Common myeloid progenitor, CD34-positive (primary cell): ENCODE results near the gene MYO16.
"Not testable (repeated sequence)": the region's sequence is repeated elsewhere in the genome, so short reads cannot be mapped to it uniquely, and the experiment has no call there.

Experiments used
- CTCF ChIA-PET: fragments of 350-600 bp; sonication (Branson Sonifier 250); formaldehyde crosslinking; loops from one replicate; lab custom pipeline; 2021; ENCODE audit warnings: antibody characterized with exemption; lab: Charles Lee
- POLR2A ChIA-PET: fragments of 350-600 bp; sonication (Branson Sonifier 250); formaldehyde crosslinking; loops from one replicate; lab custom pipeline; 2021; ENCODE audit warnings: antibody characterized with exemption; lab: Charles Lee
- DNase-seq, 3 donors: peaks; one replicate each; pipeline versions ENCODE4 v3.0.0 to v3.0.0-alpha.2; 2013
- H3K27ac ChIP-seq, 2 experiments: 1 replicate in 1 of 2; 2 replicates in 1 of 2; pipeline ENCODE4 v1.7.0; 2013; ENCODE audit warnings: inconsistent platforms in 2 of 2, low read length in 2 of 2, mild to moderate bottlenecking in 2 of 2, low read depth in 1 of 2, moderate library complexity in 1 of 2; ENCODE audit not compliant: severe bottlenecking in 2 of 2, insufficient read depth in 1 of 2, poor library complexity in 1 of 2
- H3K27me3 ChIP-seq, 5 experiments: replicated peaks in 2 of 5; 1 replicate in 3 of 5; 2 replicates in 2 of 5; pipeline versions ENCODE4 v1.6.1 to v1.7.0; 2013; ENCODE audit warnings: low read length in 4 of 5, mild to moderate bottlenecking in 2 of 5, moderate library complexity in 2 of 5, inconsistent platforms in 1 of 5; ENCODE audit not compliant: insufficient read depth in 5 of 5, control insufficient read depth in 4 of 5
- H3K36me3 ChIP-seq, 4 experiments: 1 replicate in 2 of 4; 2 replicates in 2 of 4; pipeline versions ENCODE4 v1.6.1 to v1.7.0; 2013; ENCODE audit warnings: low read length in 3 of 4, control low read depth in 1 of 4, mild to moderate bottlenecking in 1 of 4; ENCODE audit not compliant: control insufficient read depth in 4 of 4, insufficient read depth in 4 of 4
- H3K4me1 ChIP-seq, 4 experiments: 1 replicate in 3 of 4; 2 replicates in 1 of 4; pipeline versions ENCODE4 v1.6.1 to v1.7.1; 2013; ENCODE audit warnings: low read length in 3 of 4, mild to moderate bottlenecking in 3 of 4, control low read depth in 1 of 4, inconsistent platforms in 1 of 4, moderate library complexity in 1 of 4; ENCODE audit not compliant: control insufficient read depth in 4 of 4, insufficient read depth in 4 of 4; ENCODE audit errors: control extremely low read depth in 1 of 4
- H3K4me3 ChIP-seq, 7 experiments: 1 replicate in 4 of 7; 2 replicates in 3 of 7; pipeline versions ENCODE4 v1.5.1 to v1.7.0; 2013; ENCODE audit warnings: mild to moderate bottlenecking in 7 of 7, low read length in 6 of 7, moderate library complexity in 6 of 7, inconsistent platforms in 2 of 7, low read depth in 2 of 7, control low read depth in 1 of 7; ENCODE audit not compliant: insufficient read depth in 4 of 7, control insufficient read depth in 1 of 7; ENCODE audit errors: extremely low read depth in 1 of 7
- H3K9me3 ChIP-seq, 5 experiments: 1 replicate in 4 of 5; 2 replicates in 1 of 5; pipeline versions ENCODE4 v1.6.1 to v1.7.1; 2013; ENCODE audit warnings: low read length in 4 of 5, mild to moderate bottlenecking in 2 of 5, inconsistent platforms in 1 of 5, low read depth in 1 of 5, moderate library complexity in 1 of 5; ENCODE audit not compliant: control insufficient read depth in 4 of 5, insufficient read depth in 2 of 5; ENCODE audit errors: control extremely low read depth in 1 of 5
- WGBS: methylation state at CpG from one replicate; pipeline ENCODE4 v1.1.5; 2013; ENCODE audit not compliant: insufficient coverage; 5-methylcytosine and 5-hydroxymethylcytosine counted together

Gene MYO16

DNA sequence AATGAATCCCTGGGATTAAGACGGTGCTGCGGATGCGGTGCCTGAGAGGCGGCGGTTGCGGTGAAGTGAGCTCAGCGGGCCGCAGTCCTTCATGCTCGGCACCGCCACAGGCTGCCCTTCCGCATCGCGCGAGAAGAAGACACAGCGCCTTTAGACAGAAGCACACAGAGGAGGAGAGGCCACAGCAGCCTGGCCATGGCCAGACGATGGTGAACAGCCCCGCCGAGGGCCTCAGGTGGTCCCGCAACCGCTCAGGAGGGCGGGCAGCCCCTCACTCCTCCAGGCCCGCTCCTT, 459.2 kb downstream of the MYO16 start:
- no peaks in the 10 kb centered on the region for H3K36me3 ChIP-seq
- no peak overlapping the region for H3K27ac ChIP-seq
- no peaks in the 10 kb centered on the region for H3K9me3 ChIP-seq
- DNase-seq, result no peak
- H3K4me1 ChIP-seq, result peaks cover 3 to 8% (median 6%) of the 10 kb centered on the region in 4 experiments
- WGBS, result 86% methylated on average over 17 of the region's 22 CpGs
- CTCF ChIA-PET, result no interaction called here
- POLR2A ChIA-PET, result no interaction called here
- no peaks in the 10 kb centered on the region for H3K27me3 ChIP-seq
- H3K4me3 ChIP-seq, result no peak overlapping the region

DNA sequence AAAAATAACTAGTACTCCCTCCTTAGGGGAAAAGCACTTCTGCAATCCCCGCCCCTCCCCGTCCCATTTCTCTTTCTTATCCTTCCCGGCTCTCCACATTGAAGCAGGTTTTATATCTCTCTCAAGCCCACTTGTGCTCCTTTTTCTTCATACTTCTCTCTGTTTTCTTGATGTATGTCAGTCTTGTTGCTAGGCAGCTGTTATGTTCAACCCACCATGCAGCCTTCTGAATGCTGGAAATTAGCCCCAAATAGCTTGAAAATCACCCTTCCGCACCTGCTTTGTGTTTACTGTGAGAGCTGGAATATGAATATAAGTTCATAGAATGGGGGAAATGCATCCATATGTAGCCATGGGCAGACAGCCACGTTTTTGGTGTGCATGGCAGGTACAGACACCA, 461.4 kb downstream of the MYO16 start:
- ChIA-PET POLR2A (no interaction called here), CTCF (no interaction called here)
- Histone ChIP-seq H3K4me3 (no peak overlapping the region), H3K27ac (no peak overlapping the region), H3K27me3 (no peaks in the 10 kb centered on the region), H3K36me3 (no peaks in the 10 kb centered on the region), H3K9me3 (no peaks in the 10 kb centered on the region), H3K4me1 (peaks cover 3 to 18% (median 12%) of the 10 kb centered on the region in 4 experiments)
- whole genome bisulfite sequencing, result 91% methylated on average over 4 of the region's 5 CpGs
- no peak for DNase-seq

DNA sequence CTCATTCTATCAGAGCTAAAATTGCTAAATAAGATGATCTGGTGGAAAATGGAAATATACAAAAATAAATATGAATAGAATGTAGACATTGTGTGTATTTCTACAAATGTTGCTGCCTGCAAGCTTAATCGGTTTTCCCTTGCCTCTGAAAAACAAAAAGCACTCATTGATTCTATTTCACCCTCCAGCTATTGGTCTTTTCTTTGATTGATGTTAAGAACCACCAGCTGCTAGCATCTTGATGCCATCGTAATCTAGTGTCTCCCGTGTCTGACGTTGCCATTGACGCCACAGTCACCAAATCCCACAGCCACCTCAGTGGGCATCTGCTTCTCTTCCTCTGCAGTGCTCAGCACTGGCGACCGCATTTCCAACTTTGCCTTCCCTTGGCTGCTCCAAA, 461.8 kb downstream of the MYO16 start:
- 94% methylated on average over 6 of the region's 7 CpGs for WGBS
- POLR2A ChIA-PET, result no interaction called here
- Histone ChIP-seq H3K4me3 (no peak overlapping the region), H3K27me3 (no peaks in the 10 kb centered on the region), H3K36me3 (no peaks in the 10 kb centered on the region), H3K4me1 (peaks cover 3 to 18% (median 12%) of the 10 kb centered on the region in 4 experiments), H3K27ac (no peak overlapping the region), H3K9me3 (no peaks in the 10 kb centered on the region)
- CTCF ChIA-PET, result no interaction called here
- DNase-seq, result no peak

DNA sequence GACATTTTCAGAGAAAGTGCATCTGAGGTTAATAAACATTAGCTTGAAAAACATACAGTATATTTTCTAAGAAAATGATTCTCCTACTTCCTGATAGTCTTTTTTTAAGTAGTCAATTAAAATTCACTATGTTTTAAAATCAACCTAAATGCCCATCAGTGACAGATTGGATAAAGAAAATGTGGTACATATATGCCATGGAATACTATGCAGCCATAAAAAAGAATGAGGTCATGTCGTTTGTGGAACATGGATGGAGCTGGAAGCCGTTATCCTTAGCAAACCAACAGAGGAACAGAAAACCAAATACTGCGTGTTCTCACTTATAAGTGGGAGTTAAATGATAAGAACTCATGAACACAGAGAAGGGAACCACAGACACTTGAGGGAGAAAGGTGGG, 462.8 kb downstream of the MYO16 start:
- H3K27me3 ChIP-seq, DNase-seq, H3K27ac ChIP-seq, CTCF ChIA-PET, H3K36me3 ChIP-seq, H3K4me3 ChIP-seq, H3K9me3 ChIP-seq: not testable (repeated sequence)
- POLR2A ChIA-PET, result interaction anchor here (0.6 kb wide), 1 partner anchor 42 kb away, joined by 3 read pairs; no protein-coding TSS in a partner anchor
- H3K4me1 ChIP-seq, result peaks cover 3 to 18% (median 12%) of the 10 kb centered on the region in 4 experiments
- WGBS, result 100% methylated on average over 2 of the region's 3 CpGs

GRCh38 chr13:109093998-109094397, 464.6 kb downstream of the MYO16 start:
- 0% methylated on average over 2 of the region's 2 CpGs for WGBS
- POLR2A ChIA-PET, result no interaction called here

DNA sequence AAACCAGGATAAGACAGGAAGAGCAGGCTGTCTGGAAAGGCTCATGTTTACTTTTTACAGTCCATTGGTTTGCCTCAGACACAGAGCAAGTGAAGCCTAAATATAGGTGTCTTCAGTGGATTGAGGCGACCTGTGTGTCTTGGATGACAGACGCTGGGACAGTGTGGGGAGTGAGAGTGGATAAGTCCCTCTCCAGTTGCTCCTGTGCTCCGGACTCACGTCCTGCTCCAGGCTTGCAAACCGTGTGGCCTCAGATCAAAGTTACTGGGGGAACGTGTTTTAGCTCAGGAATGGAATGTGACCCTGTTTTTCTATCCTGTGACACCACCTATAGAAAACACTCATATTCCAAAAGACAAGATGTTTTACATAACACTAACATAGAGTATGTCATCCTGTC, 465.7 kb downstream of the MYO16 start:
- DNase-seq, result no peak
- ChIA-PET POLR2A (no interaction called here), CTCF (no interaction called here)
- no peaks in the 10 kb centered on the region for H3K27me3 ChIP-seq
- H3K9me3 ChIP-seq, result peaks cover 0 to 2% (median 0%) of the 10 kb centered on the region in 5 experiments
- H3K36me3 ChIP-seq, result no peaks in the 10 kb centered on the region
- 100% methylated on average over 4 of the region's 6 CpGs for WGBS
- H3K27ac ChIP-seq, result no peak overlapping the region
- peaks cover 3 to 18% (median 12%) of the 10 kb centered on the region in 4 experiments for H3K4me1 ChIP-seq
- no peak overlapping the region for H3K4me3 ChIP-seq

More at GRCh38 chr13:109093998-109094397, 464.6 kb downstream of the MYO16 start:
- peak overlapping the region in 2 of 7 experiments; percentile 19 to 30 for H3K4me3 ChIP-seq
- CTCF ChIA-PET, result interaction anchor here (1.3 kb wide), 1 partner anchor 94 kb away, joined by 4 read pairs; no protein-coding TSS in a partner anchor
- peaks cover 3 to 18% (median 12%) of the 10 kb centered on the region in 4 experiments for H3K4me1 ChIP-seq
- peaks cover 0 to under 1% (median 0%) of the 10 kb centered on the region in 5 experiments for H3K9me3 ChIP-seq
- H3K27ac ChIP-seq, result no peak overlapping the region
- H3K27me3 ChIP-seq, result no peaks in the 10 kb centered on the region
- H3K36me3 ChIP-seq, result no peaks in the 10 kb centered on the region
- peak; percentile 10 to 61 (median 50) for DNase-seq

DNA sequence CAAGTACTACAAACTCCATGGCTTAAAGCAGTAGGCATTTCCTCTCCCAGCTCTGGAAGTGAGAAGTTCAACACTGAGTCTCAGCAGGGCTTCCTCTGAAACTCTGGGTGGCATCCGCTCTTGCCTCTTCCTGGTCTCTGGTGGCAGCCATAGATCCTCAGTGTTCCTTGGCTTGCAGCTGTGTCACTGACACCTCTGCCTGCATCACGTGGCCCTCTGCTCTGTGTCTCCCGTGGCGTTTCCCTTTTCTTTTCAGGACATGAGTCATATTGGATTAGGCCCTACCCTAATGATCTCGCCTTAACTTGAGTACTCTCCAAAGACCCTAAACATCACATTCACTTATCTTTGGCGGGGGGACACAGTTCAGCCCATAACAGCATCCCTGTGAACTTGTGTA, 466.7 kb downstream of the MYO16 start:
- peak in 2 of 3 donors; percentile 4 to 9 for DNase-seq
- POLR2A ChIA-PET, result no interaction called here
- Histone ChIP-seq H3K36me3 (no peaks in the 10 kb centered on the region), H3K27ac (no peak overlapping the region), H3K4me1 (peaks cover 3 to 18% (median 14%) of the 10 kb centered on the region in 4 experiments), H3K27me3 (no peaks in the 10 kb centered on the region), H3K4me3 (no peak overlapping the region), H3K9me3 (peaks cover 0 to 2% (median 0%) of the 10 kb centered on the region in 5 experiments)
- WGBS, result 83% methylated on average over 1 of the region's 6 CpGs
- CTCF ChIA-PET, result no interaction called here
